A549 (cell line): ENCODE results near the gene FUBP1. TPM values are rescaled to one million over a fixed set of nuclear protein-coding genes. Genes with fewer than 3 reads are reported as not detected.

ENCODE experiments used
- ATAC-seq, 2 experiments: fragments of 200-7000 bp in 1 of 2; fragments of >200 bp in 1 of 2; cut with Nextera tagmentation in 1 of 2; cut with Tn5 transposase in 1 of 2; 3 replicates each; pipeline versions ENCODE4 v1.8.0 to v1.9.1; 2018 to 2020; ENCODE audit warnings: mild to moderate bottlenecking in 1 of 2, moderate library complexity in 1 of 2
- CTCF ChIA-PET: fragments of 300-600 bp; sonication (Branson Sonifier 250); formaldehyde crosslinking; extraction: SDS; loops from one replicate; lab custom pipeline; 2021; ENCODE audit warnings: antibody characterized with exemption, inconsistent platforms; lab: Yijun Ruan, JAX
- POLR2A ChIA-PET: fragments of 350-600 bp; formaldehyde crosslinking; extraction: SDS; loops from one replicate; lab custom pipeline; 2021; ENCODE audit warnings: antibody characterized with exemption, inconsistent platforms; lab: Yijun Ruan, JAX
- DNase-seq, 2 experiments: peaks; one replicate each; pipeline versions ENCODE4 v3.0.0 to v3.0.0-alpha.2; 2011 to 2016; ENCODE audit warnings: low read depth in 1 of 2, low spot score in 1 of 2
- FAIRE-seq: peaks from 2 replicates; lab custom pipeline; 2011; peaks lifted over from hg19 to GRCh38; lab: Jason Lieb, UNC
- H3K27ac ChIP-seq, 2 experiments: fragments of >200 bp; sonication (Bioruptor Twin); formaldehyde crosslinking; 3 replicates each; pipeline ENCODE4 v1.5.1; 2016 to 2017
- H3K4me1 ChIP-seq: fragments of >200 bp; sonication (Bioruptor Twin); formaldehyde crosslinking; 3 replicates; pipeline ENCODE4 v1.6.1; 2016
- H3K4me2 ChIP-seq: fragments of >200 bp; sonication (Bioruptor Twin); formaldehyde crosslinking; 3 replicates; pipeline ENCODE4 v1.6.1; 2016
- H3K4me3 ChIP-seq: fragments of >200 bp; sonication (Bioruptor Twin); formaldehyde crosslinking; 3 replicates; pipeline ENCODE4 v1.5.1; 2016
- H3K9me3 ChIP-seq: fragments of >200 bp; sonication (Bioruptor Twin); formaldehyde crosslinking; 3 replicates; pipeline ENCODE4 v1.6.1; 2016
- BHLHE40 ChIP-seq: IDR thresholded peaks from 2 replicates; pipeline ENCODE4 v1.6.1; 2012; ENCODE audit warnings: low read depth, low read length, inconsistent platforms
- CHD2 ChIP-seq: fragments of 150-350 bp; IDR thresholded peaks from 2 replicates; pipeline ENCODE4 v1.6.1; 2014; ENCODE audit warnings: low read length; ENCODE audit not compliant: partially characterized antibody
- EHF ChIP-seq: fragments of 250-450 bp; sonication (Bioruptor Pico); IDR thresholded peaks from 2 replicates; pipeline ENCODE4 v1.5.0; 2020; ENCODE audit warnings: mild to moderate bottlenecking
- EHMT2 ChIP-seq: fragments of 200-600 bp; sonication (generic); IDR thresholded peaks from 2 replicates; pipeline ENCODE4 v1.6.1; 2016; ENCODE audit warnings: antibody characterized with exemption, low read depth, mild to moderate bottlenecking, moderate library complexity
- FOSB ChIP-seq: fragments of 250-450 bp; sonication (Bioruptor Pico); IDR thresholded peaks from 2 replicates; pipeline ENCODE4 v1.5.0; 2020; ENCODE audit warnings: mild to moderate bottlenecking, moderate library complexity
- FOXS1 ChIP-seq: fragments of 250-450 bp; sonication (Bioruptor Pico); IDR thresholded peaks from 2 replicates; pipeline ENCODE4 v1.5.0; 2020; ENCODE audit warnings: mild to moderate bottlenecking, moderate library complexity
- GATA3 ChIP-seq: IDR thresholded peaks from 2 replicates; pipeline ENCODE4 v1.6.1; 2012; ENCODE audit warnings: borderline replicate concordance
- HDAC2 ChIP-seq: fragments of 200-600 bp; sonication (generic); IDR thresholded peaks from 2 replicates; pipeline ENCODE4 v1.6.1; 2016
- KDM1A ChIP-seq: fragments of 200-600 bp; sonication (generic); IDR thresholded peaks from 2 replicates; pipeline ENCODE4 v1.6.1; 2016; ENCODE audit warnings: low read depth, mild to moderate bottlenecking
- MAZ ChIP-seq: fragments of 150-350 bp; IDR thresholded peaks from 2 replicates; pipeline ENCODE4 v1.6.1; 2014; ENCODE audit warnings: antibody characterized with exemption, low read depth, low read length, borderline replicate concordance
- NFE2L2 ChIP-seq: fragments of 150-350 bp; conservative IDR thresholded peaks from 2 replicates; pipeline ENCODE4 v1.6.1; 2014; ENCODE audit warnings: low read length
- PHF8 ChIP-seq: fragments of 200-600 bp; sonication (generic); IDR thresholded peaks from 2 replicates; pipeline ENCODE4 v1.6.1; 2016; ENCODE audit warnings: low read depth, mild to moderate bottlenecking, antibody characterized with exemption, moderate library complexity, borderline replicate concordance
- RCOR1 ChIP-seq: fragments of 150-350 bp; IDR thresholded peaks from 2 replicates; pipeline ENCODE4 v1.6.1; 2014; ENCODE audit warnings: antibody characterized with exemption, low read length, low read depth
- RNF2 ChIP-seq: fragments of 200-600 bp; sonication (generic); IDR thresholded peaks from 2 replicates; pipeline ENCODE4 v1.6.1; 2016; ENCODE audit warnings: low read depth, mild to moderate bottlenecking, antibody characterized with exemption, moderate library complexity, borderline replicate concordance
- SREBF2 ChIP-seq: fragments of 450-650 bp; IDR thresholded peaks from 2 replicates; pipeline ENCODE4 v1.6.1; 2014; ENCODE audit warnings: mild to moderate bottlenecking, moderate library complexity
- TFCP2L1 ChIP-seq: fragments of 250-450 bp; sonication (Bioruptor Pico); IDR thresholded peaks from 2 replicates; pipeline ENCODE4 v1.5.0; 2021; ENCODE audit warnings: mild to moderate bottlenecking
- ZC3H11A ChIP-seq: fragments of 450-650 bp; IDR thresholded peaks from 2 replicates; pipeline ENCODE4 v1.6.1; 2014; ENCODE audit warnings: antibody characterized with exemption, mild to moderate bottlenecking
- ZNF302 ChIP-seq: fragments of 250-450 bp; sonication (Bioruptor Pico); IDR thresholded peaks from 2 replicates; pipeline ENCODE4 v1.9.0; 2021; ENCODE audit warnings: inconsistent platforms, mild to moderate bottlenecking, moderate library complexity
- WGBS: methylation state at CpG from one replicate; pipeline ENCODE4 v1.1.6; 2017; ENCODE audit errors: missing lambda C conversion rate; 5-methylcytosine and 5-hydroxymethylcytosine counted together
- polyA plus RNA-seq, 4 experiments: library from polyadenylated mRNA; depleted of rRNA in 3 of 4; stranded (reverse); fragments of >200 nt; fragmentation: RNase III in 1 of 4; extraction: RNeasy Plus Mini Kit Qiagen cat#74134 plus additional on column Dnase treatment in 1 of 4; gene quantifications; 2 replicates in 3 of 4; 3 replicates in 1 of 4; pipeline ENCODE4 v1.2.3, GENCODE V29; 2011 to 2017
- TF ChIP-seq, protein P1 (sequence below): fragments of 250-450 bp; sonication (Bioruptor Pico); IDR thresholded peaks from 2 replicates; pipeline ENCODE4 v1.5.0; 2020; ENCODE audit warnings: low read depth, mild to moderate bottlenecking, moderate library complexity
- TF ChIP-seq, protein P2 (sequence below): fragments of 450-650 bp; IDR thresholded peaks from 2 replicates; pipeline ENCODE4 v1.6.1; 2014; ENCODE audit warnings: antibody characterized with exemption
- TF ChIP-seq, protein P3 (sequence below): fragments of >200 bp; sonication (Bioruptor Twin); formaldehyde crosslinking; IDR thresholded peaks from 3 replicates; pipeline ENCODE4 v1.6.1; 2016
- TF ChIP-seq, protein P4 (sequence below): IDR thresholded peaks from 2 replicates; pipeline ENCODE4 v1.6.1; 2012
- TF ChIP-seq, protein P5 (sequence below): fragments of 250-450 bp; sonication (Bioruptor Pico); IDR thresholded peaks from 2 replicates; pipeline ENCODE4 v1.5.0; 2021; ENCODE audit warnings: mild to moderate bottlenecking, moderate library complexity, borderline replicate concordance

FUBP1 gene
- polyA plus RNA-seq, 2 of the 4 experiments (the other 2 are of a cell fraction), result 128 to 183 TPM

DNA sequence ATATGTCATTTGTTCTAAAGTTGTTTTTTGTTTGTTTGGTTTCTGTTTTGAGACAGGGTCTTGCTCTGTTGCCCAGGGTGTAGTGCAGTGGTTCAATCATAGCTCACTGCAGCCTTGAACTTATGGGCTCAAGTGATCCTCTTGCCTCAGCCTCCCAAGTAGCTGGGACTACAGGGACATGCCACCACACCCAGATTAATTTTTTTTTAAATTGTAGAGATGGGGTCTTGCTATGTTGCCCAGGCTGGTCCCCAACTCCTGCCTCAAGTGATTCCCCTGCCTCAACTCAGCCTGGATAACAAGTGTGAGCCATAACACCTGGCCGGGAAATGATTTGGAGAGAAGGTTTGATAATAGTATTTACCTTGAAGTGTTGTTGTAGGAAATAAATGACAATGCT, 72.2 kb downstream of the FUBP1 start:
- DNase-seq (no peak), FAIRE-seq (no peak), ATAC-seq (no peak)
- no peaks in the 10 kb centered on the region for H3K9me3 ChIP-seq
- 94% methylated on average over 1 of the region's 1 CpG for WGBS
- H3K27ac ChIP-seq, result no peak overlapping the region
- POLR2A ChIA-PET, result no interaction called here
- H3K4me3 ChIP-seq, result no peak overlapping the region
- no peaks in the 10 kb centered on the region for H3K4me1 ChIP-seq
- no peak overlapping the region for H3K4me2 ChIP-seq
- TF ChIP-seq, protein P1, sequence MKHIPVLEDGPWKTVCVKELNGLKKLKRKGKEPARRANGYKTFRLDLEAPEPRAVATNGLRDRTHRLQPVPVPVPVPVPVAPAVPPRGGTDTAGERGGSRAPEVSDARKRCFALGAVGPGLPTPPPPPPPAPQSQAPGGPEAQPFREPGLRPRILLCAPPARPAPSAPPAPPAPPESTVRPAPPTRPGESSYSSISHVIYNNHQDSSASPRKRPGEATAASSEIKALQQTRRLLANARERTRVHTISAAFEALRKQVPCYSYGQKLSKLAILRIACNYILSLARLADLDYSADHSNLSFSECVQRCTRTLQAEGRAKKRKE (CRISPR knock-in tag), result no peak
- TF ChIP-seq, protein P2, sequence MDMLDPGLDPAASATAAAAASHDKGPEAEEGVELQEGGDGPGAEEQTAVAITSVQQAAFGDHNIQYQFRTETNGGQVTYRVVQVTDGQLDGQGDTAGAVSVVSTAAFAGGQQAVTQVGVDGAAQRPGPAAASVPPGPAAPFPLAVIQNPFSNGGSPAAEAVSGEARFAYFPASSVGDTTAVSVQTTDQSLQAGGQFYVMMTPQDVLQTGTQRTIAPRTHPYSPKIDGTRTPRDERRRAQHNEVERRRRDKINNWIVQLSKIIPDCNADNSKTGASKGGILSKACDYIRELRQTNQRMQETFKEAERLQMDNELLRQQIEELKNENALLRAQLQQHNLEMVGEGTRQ, result no peak
- TF ChIP-seq CHD2, result no peak
- TF ChIP-seq PHF8, result no peak
- TF ChIP-seq RNF2, result no peak
- no peak for TF ChIP-seq MAZ
- no peak for TF ChIP-seq NFE2L2
- TF ChIP-seq GATA3, result no peak
- TF ChIP-seq HDAC2, result no peak
- TF ChIP-seq, protein P3, sequence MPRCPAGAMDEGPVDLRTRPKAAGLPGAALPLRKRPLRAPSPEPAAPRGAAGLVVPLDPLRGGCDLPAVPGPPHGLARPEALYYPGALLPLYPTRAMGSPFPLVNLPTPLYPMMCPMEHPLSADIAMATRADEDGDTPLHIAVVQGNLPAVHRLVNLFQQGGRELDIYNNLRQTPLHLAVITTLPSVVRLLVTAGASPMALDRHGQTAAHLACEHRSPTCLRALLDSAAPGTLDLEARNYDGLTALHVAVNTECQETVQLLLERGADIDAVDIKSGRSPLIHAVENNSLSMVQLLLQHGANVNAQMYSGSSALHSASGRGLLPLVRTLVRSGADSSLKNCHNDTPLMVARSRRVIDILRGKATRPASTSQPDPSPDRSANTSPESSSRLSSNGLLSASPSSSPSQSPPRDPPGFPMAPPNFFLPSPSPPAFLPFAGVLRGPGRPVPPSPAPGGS, result no peak
- TF ChIP-seq ZC3H11A, result no peak
- CTCF ChIA-PET, result no interaction called here

DNA sequence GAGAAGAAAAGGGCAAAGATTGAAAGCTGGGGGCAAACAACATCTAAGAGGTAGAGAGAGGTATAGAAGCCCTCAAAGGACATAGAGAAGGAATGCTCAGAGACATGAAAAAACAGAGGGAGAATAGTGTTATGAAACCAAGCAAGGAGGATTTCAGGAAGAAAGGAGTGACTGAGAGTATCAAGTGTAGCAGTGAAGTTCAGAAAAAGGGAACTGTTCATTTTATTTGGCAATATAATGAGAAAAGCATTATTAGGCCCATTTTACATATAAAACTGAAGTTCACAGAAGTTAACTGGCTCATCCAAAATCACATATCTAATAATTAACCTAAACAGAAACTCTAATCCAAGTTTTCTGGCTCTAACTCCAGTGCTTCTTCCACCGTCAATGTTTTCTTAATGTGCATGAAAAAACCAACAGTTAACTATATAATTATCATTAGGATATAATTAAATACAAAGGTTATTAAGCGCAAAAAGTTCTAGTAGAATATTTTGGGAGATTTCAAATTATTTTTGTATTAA, 72.8 kb downstream of the FUBP1 start:
- ATAC-seq, result no peak
- no peaks in the 10 kb centered on the region for H3K9me3 ChIP-seq
- no peak for TF ChIP-seq TFCP2L1 (CRISPR knock-in tag)
- no peak for TF ChIP-seq RNF2
- no peak for TF ChIP-seq EHMT2
- TF ChIP-seq MAZ, result no peak
- TF ChIP-seq FOSB (CRISPR knock-in tag), result no peak
- no peak for TF ChIP-seq RCOR1
- TF ChIP-seq FOXS1, result no peak
- TF ChIP-seq, protein P4, sequence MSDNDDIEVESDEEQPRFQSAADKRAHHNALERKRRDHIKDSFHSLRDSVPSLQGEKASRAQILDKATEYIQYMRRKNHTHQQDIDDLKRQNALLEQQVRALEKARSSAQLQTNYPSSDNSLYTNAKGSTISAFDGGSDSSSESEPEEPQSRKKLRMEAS, result no peak
- TF ChIP-seq KDM1A, result no peak
- TF ChIP-seq GATA3, result no peak
- TF ChIP-seq, protein P2, result no peak
- no peak for TF ChIP-seq EHF
- TF ChIP-seq SREBF2, result no peak
- TF ChIP-seq NFE2L2, result no peak
- TF ChIP-seq ZNF302 (CRISPR knock-in tag), result no peak
- TF ChIP-seq, protein P5, sequence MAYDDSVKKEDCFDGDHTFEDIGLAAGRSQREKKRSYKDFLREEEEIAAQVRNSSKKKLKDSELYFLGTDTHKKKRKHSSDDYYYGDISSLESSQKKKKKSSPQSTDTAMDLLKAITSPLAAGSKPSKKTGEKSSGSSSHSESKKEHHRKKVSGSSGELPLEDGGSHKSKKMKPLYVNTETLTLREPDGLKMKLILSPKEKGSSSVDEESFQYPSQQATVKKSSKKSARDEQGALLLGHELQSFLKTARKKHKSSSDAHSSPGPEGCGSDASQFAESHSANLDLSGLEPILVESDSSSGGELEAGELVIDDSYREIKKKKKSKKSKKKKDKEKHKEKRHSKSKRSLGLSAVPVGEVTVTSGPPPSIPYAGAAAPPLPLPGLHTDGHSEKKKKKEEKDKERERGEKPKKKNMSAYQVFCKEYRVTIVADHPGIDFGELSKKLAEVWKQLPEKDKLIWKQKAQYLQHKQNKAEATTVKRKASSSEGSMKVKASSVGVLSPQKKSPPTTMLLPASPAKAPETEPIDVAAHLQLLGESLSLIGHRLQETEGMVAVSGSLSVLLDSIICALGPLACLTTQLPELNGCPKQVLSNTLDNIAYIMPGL (CRISPR knock-in tag), result no peak
- no peak for TF ChIP-seq BHLHE40
- TF ChIP-seq, all 56 proteins: peak for 0
- ChIA-PET POLR2A (no interaction called here), CTCF (no interaction called here)
- 82% methylated on average over 2 of the region's 2 CpGs for WGBS
- Histone ChIP-seq H3K4me1 (no peaks in the 10 kb centered on the region), H3K27ac (no peak overlapping the region), H3K4me3 (no peak overlapping the region), H3K4me2 (no peak overlapping the region)
- DNase-seq (no peak), FAIRE-seq (no peak)
